GM19023 (cell line): ENCODE data around the gene BLM.
"Not testable (repeated sequence)": the region's sequence is repeated elsewhere in the genome, so short reads cannot be mapped to it uniquely, and the experiment has no call there.

ENCODE experiments used
- ATAC-seq: cut with Tn5 transposase; IDR thresholded peaks from one replicate; pipeline ENCODE4 v1.9.1; 2021; ENCODE audit warnings: mild to moderate bottlenecking, moderate library complexity; ENCODE audit not compliant: unreplicated experiment

The BLM gene

GRCh38 chr15:90840157-90840855 lies 123.2 kb downstream of the BLM start:
- ATAC-seq = no peak

DNA sequence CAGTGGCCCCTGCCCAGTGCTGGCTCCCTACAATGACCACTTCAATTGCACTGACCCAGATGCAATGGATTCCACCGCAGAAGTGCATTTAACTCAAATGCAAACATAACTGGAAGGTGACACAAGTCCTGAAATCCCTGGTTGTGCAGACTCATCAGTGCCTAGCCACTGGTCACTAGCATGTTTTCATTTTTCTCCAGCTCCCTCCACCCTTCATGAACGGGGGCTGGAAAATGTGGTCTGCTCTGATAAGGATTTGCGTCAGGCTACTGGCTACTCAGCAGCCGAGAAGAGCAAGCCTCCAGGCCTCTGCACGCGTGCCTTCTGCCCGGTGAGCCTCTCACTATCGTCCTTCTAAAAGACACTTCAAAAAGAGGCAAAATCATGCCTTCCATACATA lies 123.8 kb downstream of the BLM start:
- no peak for ATAC-seq

DNA sequence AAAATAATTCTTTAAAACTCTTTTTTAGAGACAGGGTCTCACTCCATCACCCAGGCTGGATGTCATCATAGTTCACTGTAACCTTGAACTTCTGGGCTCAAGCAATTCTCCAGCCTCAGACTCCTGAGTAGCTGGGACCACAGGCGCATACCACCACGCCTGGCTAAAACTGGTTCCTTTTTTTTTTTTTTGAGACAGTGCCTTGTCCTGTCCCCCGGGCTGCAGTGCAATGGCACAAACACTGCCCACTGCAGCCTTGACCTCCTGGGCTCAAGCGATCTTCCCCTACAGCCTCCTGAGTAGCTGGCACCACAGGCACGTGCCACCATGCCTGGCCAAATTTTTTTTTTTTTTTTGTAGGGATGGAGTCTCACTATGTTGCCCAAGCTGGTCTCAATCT lies 127.5 kb downstream of the BLM start:
- no peak for ATAC-seq

DNA sequence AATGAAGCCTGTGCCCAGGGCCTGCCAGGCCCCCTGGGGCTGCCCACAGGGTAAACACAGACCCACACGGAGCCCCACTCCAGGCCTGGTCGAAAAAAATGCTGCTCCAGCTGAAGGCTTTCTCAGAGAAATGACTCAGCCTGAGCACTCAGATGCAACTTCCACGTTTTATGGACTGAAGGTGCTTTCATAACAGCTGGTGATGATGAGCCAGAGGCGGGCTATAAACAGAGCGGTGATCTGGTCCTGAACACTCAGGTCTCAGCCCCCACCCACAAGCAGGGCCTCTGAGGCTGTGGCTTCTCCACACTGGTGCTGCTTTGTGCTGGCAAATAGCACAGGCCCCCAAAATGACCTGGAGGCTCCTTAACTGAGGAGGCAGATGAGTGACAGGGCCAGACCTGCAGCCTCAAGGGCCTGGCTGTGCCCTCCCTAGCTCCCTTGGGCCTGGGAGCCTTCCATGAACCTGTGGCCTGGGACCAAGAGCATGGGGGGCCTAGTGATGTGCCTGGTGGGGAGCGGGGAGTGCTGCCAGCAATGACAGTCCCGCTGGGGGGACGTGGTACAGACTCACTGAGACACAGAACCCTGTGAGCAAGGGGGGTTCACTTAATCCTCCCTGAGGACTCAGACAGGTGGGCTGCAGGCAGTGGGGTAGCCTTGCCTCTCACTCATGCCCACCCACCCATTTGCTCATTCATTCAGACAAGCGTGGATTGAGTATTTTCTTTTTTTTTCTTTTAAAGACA lies 128.2 kb downstream of the BLM start:
- ATAC-seq = peak; percentile 91

GRCh38 chr15:90849424-90849823 lies 132.3 kb downstream of the BLM start:
- not testable (repeated sequence) for ATAC-seq

- no peak for ATAC-seq
These were observed 134.0 kb downstream of the BLM start for GRCh38 chr15:90851114-90851513.

GRCh38 chr15:90851940-90852339 lies 134.8 kb downstream of the BLM start:
- no peak for ATAC-seq

GRCh38 chr15:90855139-90855538 lies 138.0 kb downstream of the BLM start:
- ATAC-seq = no peak

DNA sequence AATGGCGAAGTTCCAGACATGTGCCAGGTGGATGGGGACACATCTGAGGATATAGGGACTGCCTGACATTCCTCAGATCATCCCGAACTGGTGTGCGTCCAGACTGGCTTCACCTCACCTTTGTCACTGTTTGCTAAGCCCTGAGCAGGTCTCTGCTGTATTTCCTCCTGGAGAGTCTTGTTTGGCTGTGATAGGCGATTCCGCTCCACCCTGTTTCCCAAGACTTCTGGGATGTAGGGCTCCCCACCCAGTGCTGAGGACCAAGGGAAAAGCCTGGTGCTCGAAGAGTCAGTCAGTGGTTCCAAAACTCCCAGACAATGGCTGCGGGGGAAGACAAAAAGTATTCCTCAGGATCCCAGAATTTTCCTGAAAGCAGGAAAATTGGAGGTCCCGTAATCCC lies 140.2 kb downstream of the BLM start:
- ATAC-seq = no peak

DNA sequence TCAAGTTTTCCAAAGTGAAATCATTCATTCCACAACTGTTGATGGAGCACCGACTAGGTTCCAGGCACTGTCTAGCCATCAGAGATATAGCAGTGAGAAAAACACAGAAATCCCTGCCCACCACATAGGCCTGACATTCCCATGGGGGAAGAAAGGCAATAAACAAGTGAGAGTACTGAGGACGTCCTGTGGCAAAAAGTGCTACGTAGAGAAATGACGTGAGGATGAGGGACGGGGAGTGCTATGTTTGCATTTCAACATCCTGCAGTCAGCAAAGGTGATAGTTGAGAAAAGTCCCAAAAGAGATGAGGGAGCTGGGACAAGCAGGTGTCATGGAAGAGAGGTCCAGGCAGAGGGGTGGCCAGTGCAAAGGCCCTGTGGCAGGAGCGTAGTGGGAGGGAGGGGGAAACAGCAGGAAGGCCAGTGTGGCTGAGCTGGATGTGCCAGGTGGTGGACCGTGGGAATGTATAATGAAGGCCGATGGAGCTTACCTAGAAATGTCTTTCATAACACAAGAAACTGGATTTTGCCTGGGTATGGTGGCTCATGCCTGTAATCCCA lies 140.8 kb downstream of the BLM start:
- no peak for ATAC-seq

DNA sequence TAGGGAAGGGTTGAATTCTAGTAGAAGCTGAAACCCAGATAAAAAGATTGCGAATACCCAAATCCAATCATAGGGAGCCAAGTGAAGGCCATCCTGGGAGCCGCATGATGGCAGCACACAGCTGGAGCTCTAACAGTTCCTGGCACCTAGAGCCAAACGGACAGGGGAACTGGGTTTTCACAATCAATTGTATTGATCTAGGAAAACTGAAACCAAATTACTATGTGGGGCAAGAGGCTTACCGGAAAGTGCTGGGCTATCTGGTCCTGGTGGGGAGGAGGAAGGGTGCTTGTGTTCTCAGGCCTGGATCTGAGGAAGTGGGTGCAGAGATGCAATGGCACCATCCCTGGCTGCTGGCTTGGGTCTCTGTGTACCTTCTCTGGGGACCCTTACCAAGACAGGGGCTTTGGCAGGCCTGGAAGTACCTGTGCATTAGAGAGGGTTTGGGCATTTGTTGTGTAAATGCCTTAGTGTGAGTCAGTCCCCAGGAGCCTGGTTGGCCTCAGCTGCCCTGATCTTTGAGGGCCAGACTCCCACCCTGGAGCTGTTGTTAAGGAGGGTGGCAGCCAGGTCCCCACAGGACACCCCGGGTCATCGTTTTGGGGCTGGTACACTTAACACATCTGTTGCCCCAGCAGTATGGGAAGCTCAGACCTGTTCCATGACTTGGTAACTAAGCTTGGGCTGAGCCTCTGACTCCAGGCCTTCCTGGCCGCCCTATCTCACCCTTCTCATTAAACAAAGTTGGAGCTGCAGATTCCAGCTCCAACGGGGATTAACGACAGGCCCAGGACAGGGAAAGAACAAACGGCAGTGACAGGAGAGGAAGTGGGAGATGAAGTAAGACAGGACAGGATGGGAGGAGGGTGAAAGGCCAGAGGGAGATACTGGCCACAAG lies 142.3 kb downstream of the BLM start:
- no peak for ATAC-seq

GRCh38 chr15:90860450-90860849 lies 143.3 kb downstream of the BLM start:
- no peak for ATAC-seq

- ATAC-seq = no peak
These were observed 144.0 kb downstream of the BLM start for GRCh38 chr15:90860942-90861675.

- no peak for ATAC-seq
These were observed 145.3 kb downstream of the BLM start for GRCh38 chr15:90862487-90862886.

DNA sequence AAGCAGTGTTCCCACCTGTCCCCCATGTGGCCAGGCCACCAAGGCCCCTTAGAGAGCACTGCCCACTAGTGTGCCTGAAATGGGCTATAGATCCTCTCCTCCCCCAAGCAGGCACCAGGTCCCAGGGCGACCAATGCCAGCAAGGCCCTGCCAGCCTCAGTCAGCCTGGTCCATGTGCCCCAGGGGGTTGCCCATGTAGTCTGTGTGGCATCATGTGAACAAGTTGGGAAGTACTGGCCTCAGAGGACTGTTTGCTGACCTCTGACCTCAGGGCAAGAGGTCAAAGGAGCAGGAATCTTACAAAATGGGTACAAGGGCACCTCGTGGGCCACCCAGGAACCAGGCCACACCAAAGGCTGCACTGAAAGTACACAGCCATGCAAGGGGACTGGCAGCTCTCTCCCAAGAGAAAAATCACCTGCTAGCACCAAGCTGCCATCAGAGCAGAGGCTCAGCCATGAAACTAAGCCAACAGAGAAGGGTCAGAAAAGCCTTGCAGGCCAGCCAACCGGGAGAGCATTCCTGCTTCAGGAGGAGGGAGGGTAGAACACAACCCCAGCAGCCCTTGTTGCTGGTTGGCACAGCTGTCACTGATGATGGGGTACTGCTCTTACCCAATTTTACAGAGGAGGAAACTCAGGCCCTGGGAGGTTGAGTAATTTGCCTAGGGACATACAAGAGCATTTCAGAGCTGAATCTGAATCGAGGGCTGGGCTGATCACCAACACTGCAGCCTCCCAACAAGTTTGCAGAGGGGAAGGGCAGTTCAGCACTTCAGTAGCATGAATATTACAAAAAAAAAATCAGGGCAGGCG lies 146.0 kb downstream of the BLM start:
- no peak for ATAC-seq

DNA sequence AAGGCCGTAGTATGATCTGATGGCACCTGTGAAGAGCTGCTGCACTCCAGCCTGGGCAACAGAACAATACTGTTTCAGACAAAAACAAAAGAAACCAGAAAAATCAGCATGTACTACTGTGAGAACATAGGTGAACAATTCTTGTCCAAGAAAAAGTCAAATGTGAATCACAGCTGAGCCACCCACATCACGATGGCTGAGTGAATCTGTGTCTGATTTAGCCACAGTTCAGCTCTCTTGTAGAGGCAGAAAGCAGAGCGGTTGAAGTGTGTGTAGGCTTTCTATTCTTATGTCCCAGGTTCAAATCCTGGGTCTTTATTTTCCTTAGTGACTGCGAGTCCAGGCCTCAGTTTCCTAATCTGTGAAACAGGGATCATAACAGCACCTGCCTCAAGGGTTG lies 146.8 kb downstream of the BLM start:
- no peak for ATAC-seq

- no peak for ATAC-seq
These were observed 147.4 kb downstream of the BLM start for GRCh38 chr15:90864507-90864906.

DNA sequence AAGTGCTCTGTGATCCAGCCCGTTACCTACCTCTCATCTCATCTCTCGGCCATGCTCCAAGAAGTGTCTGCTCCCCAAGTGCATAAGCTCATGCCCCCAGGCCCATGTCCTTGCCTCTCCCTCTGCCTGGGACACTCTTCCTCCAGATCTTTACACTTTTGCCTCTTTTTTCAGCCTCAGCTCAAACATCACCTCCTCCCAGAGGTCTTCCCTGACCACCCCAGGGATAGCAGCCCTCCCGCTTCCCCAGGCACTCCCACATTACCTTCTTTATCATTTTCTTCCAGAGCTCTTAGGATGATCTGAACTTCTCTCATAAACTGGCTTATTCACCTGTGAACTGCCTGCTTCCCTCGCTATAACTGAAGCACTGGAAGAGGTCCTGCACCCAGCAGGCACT lies 148.6 kb downstream of the BLM start:
- no peak for ATAC-seq
